G401.6 (cell line): ENCODE measurements around the gene SLC44A3.

Experiments
- FAIRE-seq: peaks from 2 replicates; lab custom pipeline; 2012; peaks lifted over from hg19 to GRCh38; lab: Jason Lieb, UNC

The SLC44A3 gene

DNA sequence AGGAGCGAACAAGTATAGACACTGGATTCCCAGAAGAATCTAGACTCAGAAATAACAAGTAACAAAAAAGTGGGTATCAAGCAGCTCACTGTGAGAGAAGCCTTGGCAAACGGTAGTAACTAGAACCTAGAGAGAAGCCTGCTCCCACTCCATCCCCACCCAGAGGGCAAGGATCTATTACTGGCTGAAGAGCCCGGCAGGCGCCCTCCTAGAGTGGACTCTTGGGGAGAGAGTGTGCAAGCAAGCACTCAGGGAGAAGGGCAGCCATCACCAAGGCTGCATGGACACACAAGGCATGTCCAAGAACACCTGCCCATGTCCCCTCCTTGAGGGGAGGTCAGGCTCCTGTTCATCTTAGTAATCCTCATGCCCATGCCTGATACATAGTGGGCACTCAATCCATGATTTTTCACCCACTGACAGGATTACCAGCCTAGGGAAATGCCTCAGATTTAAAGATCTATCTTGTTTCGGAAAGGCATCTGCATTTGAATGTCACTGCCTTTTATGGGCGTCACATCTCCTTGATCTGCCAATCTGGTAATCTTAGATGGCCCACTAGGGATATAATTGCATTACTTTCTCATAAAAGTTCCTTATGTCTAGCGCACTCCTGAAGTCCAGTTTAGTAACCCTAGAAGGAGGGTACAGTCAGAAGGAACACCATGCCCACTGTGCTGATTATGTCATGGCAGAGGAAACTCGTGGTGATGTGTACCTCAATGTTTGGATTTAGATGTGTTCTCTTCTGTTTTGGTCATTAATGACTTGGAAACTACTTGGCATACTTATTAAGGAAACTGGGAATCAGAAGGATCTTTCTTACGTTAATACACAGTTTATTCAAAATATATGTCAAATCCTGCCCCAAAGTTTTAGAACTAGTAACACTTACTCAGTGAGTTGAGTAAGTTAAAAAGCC is 92.4 kb downstream of the SLC44A3 start:
- FAIRE-seq = no peak

- no peak for FAIRE-seq
Observed at GRCh38 chr1:94917251-94917650, 97.1 kb downstream of the SLC44A3 start.

GRCh38 chr1:94919241-94920030 is 99.3 kb downstream of the SLC44A3 start:
- FAIRE-seq = no peak

- FAIRE-seq = no peak
Observed at GRCh38 chr1:94920061-94920460, 99.9 kb downstream of the SLC44A3 start.

- no peak for FAIRE-seq
Observed at GRCh38 chr1:94921977-94922376, 101.8 kb downstream of the SLC44A3 start.

GRCh38 chr1:94922761-94923331 is 102.7 kb downstream of the SLC44A3 start:
- no peak for FAIRE-seq

DNA sequence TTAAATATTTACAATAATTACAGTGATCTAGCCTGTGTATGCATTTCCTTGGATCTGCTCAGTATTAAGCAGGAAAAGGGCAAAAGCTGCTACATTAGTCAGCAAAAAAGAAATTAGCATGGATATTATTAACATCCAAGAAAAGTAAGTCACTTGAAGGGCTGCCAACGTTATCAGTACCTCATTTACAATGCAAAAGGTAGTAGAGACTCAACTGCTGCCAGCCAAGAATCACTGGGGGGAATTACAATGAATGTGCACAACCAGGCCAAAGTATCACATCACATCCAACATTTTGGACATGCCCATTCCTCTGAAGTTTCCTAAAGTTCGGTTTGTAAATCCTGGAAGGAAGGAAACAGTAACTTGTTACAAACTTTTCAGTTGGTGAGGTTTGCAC is 104.8 kb downstream of the SLC44A3 start:
- FAIRE-seq = no peak

DNA sequence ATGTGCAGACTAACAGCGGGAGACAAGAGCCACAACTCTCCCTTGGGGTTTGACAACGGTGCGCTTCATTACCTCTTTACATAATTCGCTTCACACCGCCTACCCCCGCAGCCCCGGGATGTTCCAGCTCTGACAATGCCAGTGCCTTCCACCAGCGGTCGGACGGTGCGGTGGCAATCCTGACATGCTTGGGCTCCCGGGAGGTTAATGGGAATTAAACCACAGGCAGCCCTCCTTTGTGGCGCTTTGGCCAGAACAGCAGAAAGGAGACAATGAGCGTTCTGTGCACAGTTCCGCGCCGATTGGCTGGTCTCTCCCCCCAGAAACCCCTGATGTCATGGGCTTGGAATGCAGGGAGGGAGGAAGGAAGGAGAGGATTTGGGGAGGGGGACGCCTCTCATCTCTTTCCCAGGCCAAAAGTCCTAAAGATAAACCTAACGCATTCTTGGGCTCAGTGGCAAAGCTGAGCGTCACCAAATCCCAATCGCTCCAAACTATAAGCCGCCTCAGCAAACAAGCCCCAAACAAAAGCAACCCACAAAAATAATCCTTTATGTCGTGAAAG is 105.5 kb downstream of the SLC44A3 start:
- peak; percentile 71 for FAIRE-seq

- no peak for FAIRE-seq
Observed at GRCh38 chr1:94926126-94926914, 106.2 kb downstream of the SLC44A3 start.

DNA sequence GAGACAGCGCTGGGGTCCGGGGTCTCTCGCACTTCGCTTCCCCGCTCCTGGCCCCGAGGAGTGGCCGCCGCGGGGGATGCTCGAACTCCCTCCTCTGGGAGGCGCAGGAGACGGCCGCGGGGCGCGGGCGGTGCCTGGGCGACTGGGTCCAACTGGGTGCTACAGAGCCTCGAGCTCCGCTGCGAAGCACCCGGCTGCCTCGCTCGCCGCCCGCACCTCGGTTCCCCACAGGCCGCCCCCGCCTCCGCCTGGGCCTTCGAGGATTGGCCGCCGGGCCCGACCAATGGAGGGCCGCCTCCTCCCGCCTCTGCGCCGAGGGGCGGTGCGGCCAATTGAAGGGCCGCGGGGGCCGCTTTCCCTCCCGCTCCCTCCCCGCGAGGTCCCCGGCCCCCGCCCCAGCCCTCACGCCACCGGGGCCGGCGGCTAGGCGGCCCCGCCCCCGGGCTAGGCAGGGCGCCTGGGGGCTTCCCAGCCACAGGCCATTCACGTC is 106.8 kb downstream of the SLC44A3 start, which contains the start of gene CNN3:
TSS of gene CNN3 (minus strand) at position 196 of the 490 bp plus-strand sequence. CDS start 216 bp downstream, outside the sequence.
- no peak for FAIRE-seq

GRCh38 chr1:94927405-94928175 is 107.4 kb downstream of the SLC44A3 start:
- FAIRE-seq = no peak

DNA sequence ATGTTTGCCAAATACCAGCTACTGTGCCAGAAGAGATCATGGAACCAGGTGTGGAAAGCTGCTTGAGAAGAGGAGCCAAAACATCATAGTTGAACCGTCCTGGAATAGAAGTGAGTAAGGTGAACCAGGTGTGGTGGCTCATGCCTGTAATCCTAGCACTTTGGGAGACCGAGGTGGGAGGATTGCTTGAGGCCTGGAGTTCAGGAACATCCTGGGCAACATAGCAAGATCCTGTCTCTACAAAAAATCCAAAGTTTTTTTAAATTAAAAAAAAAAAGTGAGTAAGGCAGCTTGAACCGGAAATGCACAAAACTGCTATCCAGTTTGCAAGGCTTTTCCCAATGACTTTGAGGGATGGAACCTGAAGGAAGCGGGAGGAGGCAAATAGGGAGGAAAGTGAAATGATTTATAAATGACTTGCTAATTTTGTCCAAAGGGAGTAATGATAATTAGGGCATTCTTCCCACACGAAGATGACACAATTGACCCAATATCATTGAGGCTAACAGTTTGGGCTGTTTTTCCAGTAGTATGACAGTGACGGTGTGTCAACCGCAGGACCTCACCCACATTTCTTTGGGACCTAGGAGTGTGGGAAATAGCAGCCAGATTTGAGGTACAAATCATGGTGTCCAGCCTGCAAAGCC is 108.3 kb downstream of the SLC44A3 start:
- FAIRE-seq = no peak

- peak; percentile 3 for FAIRE-seq
Observed at GRCh38 chr1:94929351-94930217, 109.4 kb downstream of the SLC44A3 start.

DNA sequence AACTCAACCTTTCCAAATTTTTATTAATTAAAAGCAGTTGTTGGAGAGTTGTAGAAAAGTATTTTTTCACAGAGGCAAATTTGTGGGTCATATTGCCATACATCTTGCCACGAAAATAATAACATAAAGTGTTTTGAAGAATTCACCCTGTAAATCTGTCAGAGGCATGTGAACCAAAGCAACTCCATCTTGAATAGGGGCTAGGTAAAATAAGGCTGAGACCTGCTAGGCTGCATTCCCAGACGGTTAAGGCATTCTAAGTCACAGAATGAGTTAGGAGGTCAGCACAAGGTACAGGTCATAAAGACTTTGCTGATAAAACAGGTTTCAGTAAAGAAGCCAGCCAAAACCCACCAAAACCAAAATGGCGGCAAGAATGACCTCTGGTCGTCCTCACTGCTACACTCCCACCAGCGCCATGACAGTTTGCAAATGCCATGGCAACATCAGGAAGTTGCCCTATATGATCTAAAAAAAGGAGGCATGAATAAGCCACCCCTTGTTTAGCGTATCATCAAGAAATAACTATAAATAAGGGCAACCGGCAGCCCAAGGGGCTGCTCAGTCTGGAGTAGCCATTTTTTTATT is 111.2 kb downstream of the SLC44A3 start:
- FAIRE-seq = no peak

- no peak for FAIRE-seq
Observed at GRCh38 chr1:94934551-94934950, 114.4 kb downstream of the SLC44A3 start.

GRCh38 chr1:94935034-94935433 is 114.9 kb downstream of the SLC44A3 start:
- FAIRE-seq = no peak

DNA sequence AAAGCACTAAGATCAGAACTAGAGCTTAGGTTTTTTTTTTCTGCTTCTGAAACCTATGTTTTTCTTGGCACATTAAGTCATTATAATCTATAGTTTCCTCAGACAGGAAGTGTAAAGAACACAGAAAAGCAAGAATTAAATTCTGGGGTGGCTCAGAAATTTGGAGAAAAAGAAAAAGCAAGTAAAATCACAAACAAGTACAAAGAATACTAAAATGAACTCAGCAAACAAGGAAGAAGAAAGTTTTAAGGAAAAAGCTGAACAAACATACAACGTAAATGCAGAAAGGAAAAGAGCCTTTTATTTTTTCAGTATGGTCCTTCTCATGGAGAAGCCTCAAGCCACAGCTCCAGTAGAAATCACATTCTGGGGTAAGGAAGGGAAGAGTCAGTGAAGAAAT is 115.3 kb downstream of the SLC44A3 start:
- FAIRE-seq = peak; percentile 3

- no peak for FAIRE-seq
Observed at GRCh38 chr1:94936861-94937620, 116.9 kb downstream of the SLC44A3 start.
